Measurements from ENCODE around the gene FGR. TPM values are rescaled to one million over a fixed set of nuclear protein-coding genes. Genes with fewer than 3 reads are reported as not detected.

Gene FGR
- total RNA-seq, 1 experiment from 2014 or later: not detected

GRCh38 chr1:27594564-27595510 lies 40.1 kb downstream of the FGR start:
- RAD21 ChIA-PET (ENCODE audit: low non-redundant PET in 1 of 2, low total read pairs in 2 of 2, uncharacterized antibody in 2 of 2, unreplicated experiment in 2 of 2): interaction anchor here in 1 of 2 experiments (0.9 kb wide), 1 partner anchor 38 kb away, joined by 3 read pairs; no protein-coding TSS in a partner anchor
- Histone ChIP-seq H3K79me2 (ENCODE audit: insufficient read depth, low read length) (peaks cover 84% of the 10 kb centered on the region), H2AFZ (ENCODE audit: low read depth, low read length, poor library complexity, severe bottlenecking) (no peak overlapping the region), H3K27me3 (ENCODE audit: insufficient read depth, low read length) (no peaks in the 10 kb centered on the region), H3K9me2 (ENCODE audit: insufficient read depth) (no peaks in the 10 kb centered on the region), H3K4me3 (replicated peaks in 1 of 2; ENCODE audit: low read depth in 1 of 2, low read length in 2 of 2) (no peak overlapping the region), H3K9me3 (ENCODE audit: control insufficient read depth in 1 of 2, insufficient read depth in 1 of 2, low read depth in 1 of 2, low read length in 2 of 2) (no peaks in the 10 kb centered on the region), H3K4me2 (ENCODE audit: low read length) (no peak overlapping the region), H3K9ac (ENCODE audit: low read length) (no peak overlapping the region), H3K36me3 (ENCODE audit: control insufficient read depth in 1 of 2, insufficient read depth in 2 of 2, low read length in 2 of 2) (no peaks in the 10 kb centered on the region; a peak in 2 of 4 replicates), H4K20me1 (ENCODE audit: insufficient read depth) (peaks cover 4% of the 10 kb centered on the region; the same call in 1 of the 2 replicates), H3K4me1 (ENCODE audit: control insufficient read depth in 1 of 2, insufficient read depth in 2 of 2, low read length in 2 of 2) (peaks cover 35 to 51% of the 10 kb centered on the region in 2 experiments), H3K27ac (ENCODE audit: low read depth, low read length) (no peak overlapping the region)
- CTCF ChIA-PET: no interaction called here
- ATAC-seq (no peak), DNase-seq (ENCODE audit: low read depth, low spot score) (no peak)
- POLR2A ChIA-PET: interaction anchor here (0.5 kb wide), 1 partner anchor 9 kb away, joined by 6 read pairs; the partner anchor contains the start of gene AHDC1
- intact Hi-C loops (cut with micrococcal nuclease): no loop called here
- no peak for TF ChIP-seq SP1 (IDR thresholded peaks at IDR 0.05; ENCODE audit: low read depth)
- TF ChIP-seq EZH2 (IDR thresholded peaks at IDR 0.05): no peak
- TF ChIP-seq EZH2phosphoT487 (IDR thresholded peaks at IDR 0.05; ENCODE audit: borderline replicate concordance): no peak
- no peak for TF ChIP-seq EGR1 (IDR thresholded peaks at IDR 0.05; ENCODE audit: low read depth)
- no peak for TF ChIP-seq POLR2A (IDR thresholded peaks at IDR 0.05; ENCODE audit: borderline replicate concordance, extremely low read depth, insufficient read depth, insufficient read length)
- TF ChIP-seq JUND (IDR thresholded peaks at IDR 0.05): no peak
- no peak for TF ChIP-seq ZFX (IDR thresholded peaks at IDR 0.05)
- TF ChIP-seq ZNF274 (IDR thresholded peaks at IDR 0.05; ENCODE audit: low read depth, low read length): no peak
- TF ChIP-seq ATF3 (IDR thresholded peaks at IDR 0.05): no peak
- no peak for TF ChIP-seq RAD21 (IDR thresholded peaks at IDR 0.05; ENCODE audit: low read depth)
- BruUV-seq (replicated peaks): no TSS peak
